ENCODE data around the gene GDPGP1. TPM values are rescaled to one million over a fixed set of nuclear protein-coding genes. Genes with fewer than 3 reads are reported as not detected.

The GDPGP1 gene
- total and polyA plus RNA-seq, 9 of the 15 experiments (the other 6 are each of a cell fraction or from before 2014, with no cell fraction given) = 0.78 to 6.1 (median 2.8) TPM

DNA sequence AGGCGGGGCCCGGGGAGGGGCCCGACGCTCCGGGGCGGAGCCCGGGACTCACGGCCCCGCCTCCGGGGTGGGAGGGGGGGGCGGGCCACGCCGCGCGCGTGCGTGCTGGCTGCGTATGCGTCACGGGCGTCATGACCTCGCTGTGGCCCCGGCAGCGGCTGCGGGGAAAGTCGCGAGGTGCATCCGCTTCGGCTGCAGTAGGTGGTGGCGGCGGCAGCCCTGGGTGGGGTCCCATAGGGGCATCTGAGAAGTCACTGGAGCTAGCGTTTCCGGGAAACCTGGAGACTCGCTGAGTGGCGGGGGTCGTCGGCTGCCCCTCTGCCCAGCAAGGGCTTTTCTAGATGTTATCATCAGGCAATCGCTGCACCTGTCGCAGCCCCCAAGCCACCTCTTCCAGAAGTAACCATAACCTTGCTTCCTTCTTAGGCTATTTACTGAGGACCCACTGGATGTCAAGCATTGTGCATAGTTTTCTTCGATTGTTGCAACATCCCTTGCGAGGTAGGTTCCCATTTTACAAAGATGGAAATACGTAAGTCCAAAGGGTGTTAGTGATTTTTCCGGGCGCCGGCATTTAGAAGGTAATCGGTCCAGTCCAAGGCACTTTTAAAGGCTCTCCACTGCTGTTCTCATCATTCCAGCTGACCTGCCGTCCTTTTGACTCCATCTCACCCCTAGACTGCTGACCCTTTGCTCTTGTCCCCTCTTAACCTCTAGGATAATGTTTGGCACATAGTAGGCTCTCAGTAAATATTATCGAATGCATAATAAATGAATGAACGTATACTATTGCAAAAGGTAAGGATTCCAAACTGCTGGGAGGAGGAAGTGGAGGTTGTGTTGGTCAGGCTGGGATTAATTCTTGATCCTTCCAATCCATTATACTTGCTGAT lies at the start of gene GDPGP1 (continued):
- no peak for TF ChIP-seq MGA (IDR thresholded peaks at IDR 0.05)
- TF ChIP-seq BDP1 (IDR thresholded peaks at IDR 0.05; ENCODE audit: insufficient read depth, insufficient read length) = no peak
- TF ChIP-seq ARID1B (IDR thresholded peaks at IDR 0.05) = 0 out of 2 replicates have a peak, but pooled peaks have one; percentile 10
- TF ChIP-seq ATF1 (CRISPR knock-in tag; IDR thresholded peaks at IDR 0.05) = no peak
- peak; percentile 77 for TF ChIP-seq ATF1 (tag; IDR thresholded peaks at IDR 0.05)
- TF ChIP-seq NR4A1 (CRISPR knock-in tag; IDR thresholded peaks at IDR 0.05) = peak; percentile 49; the same call in 1 of the 2 replicates
- TF ChIP-seq NR4A1 (tag; IDR thresholded peaks at IDR 0.05) = peak; percentile 35; the same call in 1 of the 2 replicates
- no peak for TF ChIP-seq NFIX (CRISPR knock-in tag; IDR thresholded peaks at IDR 0.05; ENCODE audit: low read depth)
- TF ChIP-seq ZNF12 (CRISPR knock-in tag; IDR thresholded peaks at IDR 0.05) = no peak
- TF ChIP-seq HMGN3 (IDR thresholded peaks at IDR 0.05; ENCODE audit: borderline replicate concordance, extremely low read depth, insufficient read length, low read depth, low read length) = peak; percentile 8
- TF ChIP-seq ZBTB8A (IDR thresholded peaks at IDR 0.05; ENCODE audit: partially characterized antibody) = no peak
- TF ChIP-seq THAP7 (CRISPR knock-in tag; IDR thresholded peaks at IDR 0.05) = no peak
- TF ChIP-seq, protein P1, sequence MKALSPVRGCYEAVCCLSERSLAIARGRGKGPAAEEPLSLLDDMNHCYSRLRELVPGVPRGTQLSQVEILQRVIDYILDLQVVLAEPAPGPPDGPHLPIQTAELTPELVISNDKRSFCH (CRISPR knock-in tag; IDR thresholded peaks at IDR 0.05) = no peak
- TF ChIP-seq, protein P1 (tag; IDR thresholded peaks at IDR 0.05) = peak; percentile 33
- TF ChIP-seq BACH1 (tag; IDR thresholded peaks at IDR 0.05) = no peak

All from K562 (cell line).